Measurements from ENCODE around the gene NHSL2.

The NHSL2 gene

DNA sequence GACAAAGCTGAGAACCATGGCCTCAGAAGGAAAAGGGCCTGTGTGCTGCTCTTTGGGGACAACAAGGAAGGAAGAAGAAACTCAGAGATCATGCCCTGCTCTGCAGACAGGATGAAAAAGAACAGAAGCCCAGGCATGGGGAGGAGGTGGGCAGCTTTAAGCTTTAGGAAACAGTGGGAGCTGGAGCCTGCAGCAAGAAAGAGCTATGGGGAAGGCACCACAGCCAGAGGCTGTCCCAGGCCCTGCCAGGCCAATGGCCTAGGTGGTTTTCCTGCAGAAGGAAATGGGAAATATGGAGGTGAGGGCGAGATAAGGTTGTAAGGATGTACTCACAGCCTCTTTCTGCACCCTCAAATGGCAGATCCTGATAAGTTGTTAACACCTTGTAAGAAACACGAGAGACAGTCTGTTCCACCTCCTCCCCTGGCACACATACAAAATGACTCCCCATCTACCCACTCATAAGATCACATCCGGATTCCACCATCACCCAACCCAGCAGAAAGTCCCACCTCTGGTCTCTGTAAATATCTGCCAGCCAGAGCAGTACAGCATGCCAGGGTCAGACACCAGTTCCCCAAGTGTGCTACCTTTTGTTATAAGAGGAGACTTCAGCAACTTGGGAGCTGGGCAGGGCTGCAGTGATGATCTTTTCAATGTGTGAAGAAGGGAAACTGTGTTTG, 115.8 kb downstream of the NHSL2 start:
- DNase-seq (ENCODE audit: low read depth, low spot score), result no peak
- H3K4me3 ChIP-seq (ENCODE audit: low read depth, low read length), result no peak overlapping the region
- ChIA-PET POLR2A (no interaction called here), CTCF (interaction anchor here (0.9 to 6.5 kb wide), 3 partner anchors 7 to 101 kb away, joined by 3 to 75 read pairs (median 32); no protein-coding TSS in a partner anchor)
- TF ChIP-seq, protein P1, sequence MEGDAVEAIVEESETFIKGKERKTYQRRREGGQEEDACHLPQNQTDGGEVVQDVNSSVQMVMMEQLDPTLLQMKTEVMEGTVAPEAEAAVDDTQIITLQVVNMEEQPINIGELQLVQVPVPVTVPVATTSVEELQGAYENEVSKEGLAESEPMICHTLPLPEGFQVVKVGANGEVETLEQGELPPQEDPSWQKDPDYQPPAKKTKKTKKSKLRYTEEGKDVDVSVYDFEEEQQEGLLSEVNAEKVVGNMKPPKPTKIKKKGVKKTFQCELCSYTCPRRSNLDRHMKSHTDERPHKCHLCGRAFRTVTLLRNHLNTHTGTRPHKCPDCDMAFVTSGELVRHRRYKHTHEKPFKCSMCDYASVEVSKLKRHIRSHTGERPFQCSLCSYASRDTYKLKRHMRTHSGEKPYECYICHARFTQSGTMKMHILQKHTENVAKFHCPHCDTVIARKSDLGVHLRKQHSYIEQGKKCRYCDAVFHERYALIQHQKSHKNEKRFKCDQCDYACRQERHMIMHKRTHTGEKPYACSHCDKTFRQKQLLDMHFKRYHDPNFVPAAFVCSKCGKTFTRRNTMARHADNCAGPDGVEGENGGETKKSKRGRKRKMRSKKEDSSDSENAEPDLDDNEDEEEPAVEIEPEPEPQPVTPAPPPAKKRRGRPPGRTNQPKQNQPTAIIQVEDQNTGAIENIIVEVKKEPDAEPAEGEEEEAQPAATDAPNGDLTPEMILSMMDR (IDR thresholded peaks at IDR 0.05; ENCODE audit: insufficient read depth, low read length, missing control alignments), result no peak

DNA sequence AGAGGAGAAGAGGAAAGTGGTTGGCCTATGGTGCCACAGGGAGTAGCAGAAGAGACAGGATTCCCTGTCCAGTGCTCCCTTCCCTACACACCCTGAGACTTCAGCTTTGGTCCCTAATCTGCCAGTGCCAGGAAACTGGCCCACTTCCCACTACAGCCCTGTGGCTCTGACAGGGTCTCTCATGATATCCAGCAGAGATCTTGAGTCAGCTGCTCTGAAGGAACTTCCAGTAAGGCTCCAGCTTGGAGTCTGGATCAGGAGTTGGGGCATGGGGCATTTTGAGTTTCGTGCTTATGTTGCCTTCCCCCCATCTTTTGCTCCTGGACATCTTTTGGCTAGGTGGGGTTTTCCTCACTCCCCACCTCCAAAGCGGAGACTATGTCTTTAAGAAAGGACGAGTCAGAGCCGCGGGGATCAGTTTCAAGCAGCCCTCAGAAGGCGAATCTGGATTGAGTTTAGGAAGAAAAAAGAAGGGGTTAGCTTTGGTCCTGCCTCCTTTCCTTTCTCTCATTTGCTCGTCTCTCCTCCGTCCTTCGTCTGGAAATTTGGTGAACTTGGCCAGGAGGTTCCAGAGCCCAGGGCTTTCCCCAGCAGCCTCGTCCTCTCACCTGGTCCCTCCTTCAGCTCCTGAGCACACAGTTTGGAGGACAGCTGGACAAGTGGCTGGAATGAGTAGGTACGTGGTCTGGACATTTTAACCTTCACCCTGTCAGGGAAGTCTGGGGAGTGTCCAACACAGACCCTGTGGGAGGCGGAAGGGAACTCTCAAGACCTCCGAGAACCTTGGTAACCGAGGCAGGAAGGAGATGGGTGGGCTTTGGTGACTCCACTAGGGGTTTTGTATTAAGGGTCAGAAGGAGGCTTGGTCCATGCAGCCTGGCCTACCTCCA, 116.6 kb downstream of the NHSL2 start:
- ChIA-PET CTCF (interaction anchor here (0.9 to 6.5 kb wide), 4 partner anchors 8 to 100 kb away, joined by 3 to 75 read pairs (median 18); no protein-coding TSS in a partner anchor), POLR2A (no interaction called here)
- H3K4me3 ChIP-seq (ENCODE audit: low read depth, low read length), result peak overlapping the region; percentile 61
- TF ChIP-seq, protein P1 (IDR thresholded peaks at IDR 0.05; ENCODE audit: insufficient read depth, low read length, missing control alignments), result no peak
- DNase-seq (ENCODE audit: low read depth, low spot score), result no peak

DNA sequence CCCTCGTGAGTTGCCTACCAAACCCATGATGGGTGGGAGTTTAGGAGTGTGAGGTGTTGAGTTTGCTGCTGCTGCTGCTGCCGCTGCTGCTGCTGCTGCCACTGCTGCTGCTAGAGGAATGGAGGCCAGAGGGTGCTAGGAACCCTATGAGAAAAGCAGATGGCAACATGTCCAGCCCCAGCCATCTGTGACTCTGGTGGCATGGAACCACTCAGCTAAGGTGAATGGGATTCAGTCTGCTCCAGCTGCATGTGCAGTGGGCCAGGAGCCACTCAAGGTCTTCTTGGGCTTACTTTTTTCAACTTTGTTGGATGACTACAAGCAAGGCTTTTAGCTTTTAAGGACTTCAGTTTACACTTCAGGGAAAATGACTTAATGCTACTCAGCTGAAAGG, 117.3 kb downstream of the NHSL2 start:
- TF ChIP-seq, protein P1 (IDR thresholded peaks at IDR 0.05; ENCODE audit: insufficient read depth, low read length, missing control alignments), result no peak
- ChIA-PET CTCF (interaction anchor here (1.6 to 6.5 kb wide), 3 partner anchors 8 to 99 kb away, joined by 5 to 75 read pairs (median 32); no protein-coding TSS in a partner anchor), POLR2A (no interaction called here)
- no peak for DNase-seq (ENCODE audit: low read depth, low spot score)
- peak overlapping the region; percentile 61 for H3K4me3 ChIP-seq (ENCODE audit: low read depth, low read length)

DNA sequence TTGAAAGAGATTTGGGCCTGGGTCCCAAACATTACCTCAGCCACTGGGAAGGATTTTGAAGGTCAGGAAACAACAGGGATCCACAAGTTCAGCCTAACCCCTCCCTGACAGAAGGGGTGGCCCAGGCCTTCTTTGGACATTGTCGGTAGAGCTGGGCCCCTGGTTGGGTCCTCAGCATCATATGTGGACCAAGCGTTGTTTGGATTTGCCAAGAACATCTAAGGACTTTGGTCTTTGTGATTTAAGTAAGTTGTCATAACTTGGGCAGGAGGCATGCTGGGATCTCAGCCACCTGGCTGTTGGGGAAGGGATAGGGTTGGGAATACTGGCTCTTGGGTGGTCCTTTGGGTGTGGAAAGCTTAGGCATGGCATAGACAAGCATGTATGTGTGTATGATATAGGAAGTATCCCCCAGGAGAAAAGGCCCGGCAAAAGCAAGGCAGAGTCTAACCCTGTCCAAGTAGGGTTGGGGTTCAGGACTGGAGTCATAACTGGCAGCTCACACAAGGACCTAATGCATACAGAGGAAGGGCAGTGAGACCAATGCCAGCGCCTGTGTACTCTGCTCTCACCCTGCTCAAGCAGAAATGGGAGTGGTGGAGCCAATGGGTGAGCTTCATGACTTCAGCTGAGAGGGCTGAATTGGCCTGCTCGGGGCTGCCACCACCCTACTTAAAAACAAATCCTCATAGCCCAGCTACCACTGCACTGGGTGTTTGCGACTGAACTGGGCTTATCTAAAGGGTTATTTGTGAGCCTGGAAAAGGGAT, 118.2 kb downstream of the NHSL2 start:
- no peak for DNase-seq (ENCODE audit: low read depth, low spot score)
- H3K4me3 ChIP-seq (ENCODE audit: low read depth, low read length), result peak overlapping the region; percentile 61
- TF ChIP-seq, protein P1 (IDR thresholded peaks at IDR 0.05; ENCODE audit: insufficient read depth, low read length, missing control alignments), result no peak
- CTCF ChIA-PET, result interaction anchor here (1.0 to 6.5 kb wide), 5 partner anchors 9 to 98 kb away, joined by 3 to 75 read pairs (median 5); no protein-coding TSS in a partner anchor
- POLR2A ChIA-PET, result interaction anchor here (1.6 kb wide), 1 partner anchor 93 kb away, joined by 4 read pairs; no protein-coding TSS in a partner anchor

DNA sequence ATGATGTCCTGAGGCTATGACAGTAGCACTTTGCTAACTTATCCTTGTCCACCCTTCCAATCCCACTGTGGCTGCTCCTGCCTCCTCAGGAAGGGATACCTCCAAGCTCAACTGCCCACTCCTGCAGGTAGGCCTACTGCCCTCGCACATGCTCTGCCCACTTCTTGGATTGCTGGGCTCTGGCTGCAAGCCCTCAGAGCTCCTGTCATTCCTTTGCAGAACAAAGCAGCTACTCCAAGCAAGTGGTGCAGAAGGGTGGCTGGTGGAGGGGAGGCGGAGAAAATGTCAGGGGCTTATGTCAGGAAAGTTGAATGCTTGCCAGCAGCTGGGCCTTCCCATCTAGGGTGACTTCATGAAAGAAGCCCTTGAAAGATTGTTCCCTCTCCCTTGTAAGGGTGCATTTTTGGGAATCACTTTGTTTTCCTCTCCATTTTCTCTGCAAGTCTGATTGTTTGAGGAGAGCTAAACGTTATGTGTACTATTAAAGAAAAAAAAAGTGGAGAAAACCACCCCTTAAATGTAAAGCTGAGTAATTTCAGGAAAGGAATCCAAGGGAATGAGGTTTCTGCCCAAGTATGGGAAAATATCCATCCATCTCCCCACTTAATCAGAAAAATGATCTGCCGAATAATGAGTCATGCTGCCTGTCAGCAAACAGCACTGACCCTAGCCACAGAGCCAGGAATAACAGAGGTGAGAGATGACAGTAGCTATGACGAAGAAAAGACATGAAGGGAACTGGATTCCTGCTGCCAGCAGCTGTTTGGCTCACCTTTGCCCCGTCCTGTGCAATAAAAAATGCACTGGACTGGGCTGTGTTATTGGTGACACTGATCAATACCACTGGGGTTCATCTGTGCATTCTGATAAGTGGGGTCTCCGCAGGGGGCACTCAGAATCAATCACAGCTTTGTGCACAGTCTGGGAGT, 119.1 kb downstream of the NHSL2 start:
- H3K4me3 ChIP-seq (ENCODE audit: low read depth, low read length), result peak overlapping the region; percentile 61
- TF ChIP-seq, protein P1 (IDR thresholded peaks at IDR 0.05; ENCODE audit: insufficient read depth, low read length, missing control alignments), result no peak
- DNase-seq (ENCODE audit: low read depth, low spot score), result peak; percentile 56
- CTCF ChIA-PET, result interaction anchor here (1.0 to 6.5 kb wide), 4 partner anchors 10 to 97 kb away, joined by 3 to 75 read pairs (median 18); no protein-coding TSS in a partner anchor
- POLR2A ChIA-PET, result interaction anchor here (0.6 to 1.6 kb wide), 2 partner anchors 11 to 92 kb away, joined by 3 to 4 read pairs; no protein-coding TSS in a partner anchor
